ENCODE measurements around the gene NEU2.

DNA sequence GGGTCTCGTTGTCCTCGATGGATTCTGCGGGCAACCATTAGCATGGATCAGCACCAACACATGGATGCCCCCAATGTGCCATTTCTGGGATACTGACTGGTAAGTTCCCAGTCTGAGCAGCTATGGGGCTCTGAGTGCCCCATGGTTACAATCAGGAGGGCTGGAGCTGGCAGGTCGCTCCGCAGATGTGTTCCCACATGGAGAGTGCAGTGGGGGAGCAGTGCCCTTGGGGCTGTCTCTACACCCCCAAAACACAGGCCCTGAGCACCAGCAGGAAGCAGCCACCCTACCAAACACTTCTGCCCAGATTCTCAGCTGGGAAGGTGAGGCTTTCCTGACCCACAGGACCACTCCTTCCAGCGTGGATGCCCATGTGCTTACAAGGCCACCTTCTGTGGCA lies 27.4 kb upstream of the NEU2 start:
- TF ChIP-seq, protein P1, sequence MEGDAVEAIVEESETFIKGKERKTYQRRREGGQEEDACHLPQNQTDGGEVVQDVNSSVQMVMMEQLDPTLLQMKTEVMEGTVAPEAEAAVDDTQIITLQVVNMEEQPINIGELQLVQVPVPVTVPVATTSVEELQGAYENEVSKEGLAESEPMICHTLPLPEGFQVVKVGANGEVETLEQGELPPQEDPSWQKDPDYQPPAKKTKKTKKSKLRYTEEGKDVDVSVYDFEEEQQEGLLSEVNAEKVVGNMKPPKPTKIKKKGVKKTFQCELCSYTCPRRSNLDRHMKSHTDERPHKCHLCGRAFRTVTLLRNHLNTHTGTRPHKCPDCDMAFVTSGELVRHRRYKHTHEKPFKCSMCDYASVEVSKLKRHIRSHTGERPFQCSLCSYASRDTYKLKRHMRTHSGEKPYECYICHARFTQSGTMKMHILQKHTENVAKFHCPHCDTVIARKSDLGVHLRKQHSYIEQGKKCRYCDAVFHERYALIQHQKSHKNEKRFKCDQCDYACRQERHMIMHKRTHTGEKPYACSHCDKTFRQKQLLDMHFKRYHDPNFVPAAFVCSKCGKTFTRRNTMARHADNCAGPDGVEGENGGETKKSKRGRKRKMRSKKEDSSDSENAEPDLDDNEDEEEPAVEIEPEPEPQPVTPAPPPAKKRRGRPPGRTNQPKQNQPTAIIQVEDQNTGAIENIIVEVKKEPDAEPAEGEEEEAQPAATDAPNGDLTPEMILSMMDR (conservative IDR thresholded peaks at IDR 0.05 in 1 of 2, IDR thresholded peaks at IDR 0.05 in 1 of 2; ENCODE audit: extremely low read depth in 1 of 2, insufficient read depth in 1 of 2, low read depth in 1 of 2, low read length in 2 of 2), result no peak
- TF ChIP-seq EZH2 (IDR thresholded peaks at IDR 0.05; ENCODE audit: borderline replicate concordance, low read length), result no peak

Data from mammary epithelial cell (primary cell).